GM12878 (cell line): ENCODE data around the gene HSFX4. TPM values are rescaled to one million over a fixed set of nuclear protein-coding genes. Genes with fewer than 3 reads are reported as not detected.
A peak's percentile ranks its signal among the peaks of the same experiment; 100 is the strongest.

Experiments used
- ATAC-seq: fragments of 200-7000 bp; cut with Tn5 transposase; 3 replicates; pipeline ENCODE4 v1.9.1; 2020; ENCODE audit warnings: mild to moderate bottlenecking, moderate library complexity
- BruUV-seq: library from RNA; stranded (reverse); fragments of 400-500 nt; replicated peaks from 2 replicates; lab custom pipeline; 2021; lab: Mats Ljungman, UMichigan
- CTCF ChIA-PET: fragments of 300-600 bp; sonication (Branson Sonifier 250); formaldehyde crosslinking; extraction: SDS; loops from one replicate; lab custom pipeline; 2021; ENCODE audit warnings: inconsistent platforms; lab: Yijun Ruan, JAX
- POLR2A ChIA-PET: fragments of 350-600 bp; formaldehyde crosslinking; extraction: SDS; loops from one replicate; lab custom pipeline; 2021; ENCODE audit warnings: inconsistent platforms; lab: Charles Lee
- RAD21 ChIA-PET: fragments of 300-600 bp; sonication (Branson Sonifier 250); formaldehyde crosslinking; loops from one replicate; lab custom pipeline; 2023; ENCODE audit warnings: antibody characterized with exemption; ENCODE audit not compliant: unreplicated experiment; lab: Charles Lee
- SMC1A ChIA-PET: fragments of 300-600 bp; sonication (Branson Sonifier 250); formaldehyde crosslinking; loops from one replicate; lab custom pipeline; 2023; ENCODE audit not compliant: unreplicated experiment, uncharacterized antibody; lab: Charles Lee
- DNase-seq: peaks from one replicate; pipeline ENCODE4 v3.0.0-alpha.2; 2011; ENCODE audit warnings: low read depth, low spot score
- FAIRE-seq: peaks from 3 replicates; lab custom pipeline; 2011; peaks lifted over from hg19 to GRCh38; lab: Jason Lieb, UNC
- H2AFZ ChIP-seq: 2 replicates; pipeline ENCODE4 v1.6.0; 2011; ENCODE audit warnings: low read depth, low read length, control low read depth; ENCODE audit not compliant: control insufficient read depth
- H3K27ac ChIP-seq: 2 replicates; pipeline ENCODE4 v1.5.1; 2011; ENCODE audit warnings: control low read depth; ENCODE audit not compliant: control insufficient read depth, insufficient read depth
- H3K27me3 ChIP-seq, 2 experiments: replicated peaks in 1 of 2; 2 replicates each; pipeline versions ENCODE4 v1.6.0 to v1.6.1; 2011; ENCODE audit warnings: low read length in 1 of 2; ENCODE audit not compliant: control insufficient read depth in 2 of 2, insufficient read depth in 2 of 2
- H3K36me3 ChIP-seq, 2 experiments: 2 replicates each; pipeline ENCODE4 v1.5.1; 2011; ENCODE audit warnings: low read length in 1 of 2; ENCODE audit not compliant: control insufficient read depth in 2 of 2, insufficient read depth in 2 of 2
- H3K4me1 ChIP-seq: 2 replicates; pipeline ENCODE4 v1.6.1; 2011; ENCODE audit warnings: mild to moderate bottlenecking, low read length, moderate library complexity, mixed read lengths; ENCODE audit not compliant: control insufficient read depth, insufficient read depth
- H3K4me2 ChIP-seq: 2 replicates; pipeline ENCODE4 v1.6.0; 2011; ENCODE audit warnings: control low read depth; ENCODE audit not compliant: control insufficient read depth, insufficient read depth
- H3K4me3 ChIP-seq: fragments of 200-600 bp; sonication (generic); 2 replicates; pipeline ENCODE4 v1.5.1; 2016
- H3K79me2 ChIP-seq: 2 replicates; pipeline ENCODE4 v1.6.0; 2011; ENCODE audit warnings: low read length; ENCODE audit not compliant: control insufficient read depth, insufficient read depth
- H3K9ac ChIP-seq: 2 replicates; pipeline ENCODE4 v1.8.0; 2011; ENCODE audit warnings: low read length, control low read depth, mixed read lengths; ENCODE audit not compliant: control insufficient read depth, insufficient read depth
- H3K9me3 ChIP-seq: replicated peaks from 3 replicates; pipeline ENCODE4 v1.5.1; 2011; ENCODE audit warnings: mild to moderate bottlenecking, low read length; ENCODE audit not compliant: control insufficient read depth, insufficient read depth
- H4K20me1 ChIP-seq: 2 replicates; pipeline ENCODE4 v1.6.0; 2011; ENCODE audit not compliant: control insufficient read depth, insufficient read depth
- CTCF ChIP-seq, 3 experiments: IDR thresholded peaks in 2 of 3; conservative IDR thresholded peaks in 1 of 3; 2 replicates each; pipeline ENCODE4 v1.5.1; 2011; ENCODE audit warnings: low read depth in 3 of 3, low read length in 3 of 3, mild to moderate bottlenecking in 3 of 3, control low read depth in 2 of 3, moderate library complexity in 2 of 3, inconsistent platforms in 1 of 3, mixed read lengths in 1 of 3; ENCODE audit not compliant: control insufficient read depth in 2 of 3, insufficient read depth in 1 of 3; ENCODE audit errors: extremely low read depth in 1 of 3
- E4F1 ChIP-seq: fragments of 450-650 bp; IDR thresholded peaks from 2 replicates; pipeline ENCODE4 v1.6.1; 2018; ENCODE audit warnings: borderline replicate concordance, mild to moderate bottlenecking; ENCODE audit not compliant: partially characterized antibody
- GABPA ChIP-seq: IDR thresholded peaks from 2 replicates; pipeline ENCODE4 v1.6.1; 2014; ENCODE audit warnings: antibody characterized with exemption, low read depth, mild to moderate bottlenecking, inconsistent platforms
- POU2F2 ChIP-seq: IDR thresholded peaks from 3 replicates; pipeline ENCODE4 v1.6.1; 2011; ENCODE audit warnings: low read depth, mild to moderate bottlenecking, low read length, borderline replicate concordance
- SRF ChIP-seq, 2 experiments: IDR thresholded peaks; 2 replicates each; pipeline ENCODE4 v1.6.1; 2011; ENCODE audit warnings: low read depth in 2 of 2, low read length in 2 of 2, mild to moderate bottlenecking in 1 of 2, moderate library complexity in 1 of 2
- WGBS: methylation state at CpG from one replicate; pipeline ENCODE4 v1.1.6; 2016; ENCODE audit warnings: low lambda C conversion rate; ENCODE audit not compliant: insufficient replicate concordance, insufficient coverage; ENCODE audit errors: missing lambda C conversion rate; 5-methylcytosine and 5-hydroxymethylcytosine counted together
- in situ Hi-C: fragments of 300-500 bp; cut with MboI; formaldehyde crosslinking; loops from 9 replicates; pipeline ENCODE4 v1.14.3; 2018; ENCODE audit warnings: mixed read lengths
- intact Hi-C: fragments of 100-400 bp; cut with micrococcal nuclease; formaldehyde crosslinking; loops from one replicate; pipeline ENCODE4 v1.14.2; 2022; ENCODE audit not compliant: unreplicated experiment
- polyA plus RNA-seq, 11 experiments: library from polyadenylated mRNA; depleted of rRNA in 4 of 11; unstranded in 6 of 11; stranded (reverse) in 5 of 11; fragments of >200 nt; fragmentation: Nextera tagmentation in 4 of 11; fragmentation: Illumina TruSeq in 1 of 11; extraction: Ambion mirVana in 4 of 11; extraction: Trizol in 1 of 11; gene quantifications; 1 replicate in 1 of 11; 2 replicates in 10 of 11; pipeline versions ENCODE4 v1.2.1 to v1.2.3, GENCODE V29; 2011 to 2016; ENCODE audit warnings: inconsistent platforms in 2 of 11, missing spikeins in 2 of 11, low read depth in 1 of 11
- total RNA-seq, 4 experiments: library from RNA; depleted of rRNA in 3 of 4; stranded (reverse); fragments of >200 nt in 3 of 4; fragmentation: Illumina TruSeq in 1 of 4; extraction: Trizol in 1 of 4; gene quantifications; 2 replicates each; pipeline versions ENCODE4 v1.2.1 to v1.2.3, GENCODE V29; 2013 to 2021

HSFX4 gene
- total and polyA plus RNA-seq, 10 of the 15 experiments (the other 5 are each of a cell fraction or from before 2014, with no cell fraction given): 0.11 to 0.24 (median 0.21) TPM; not detected in 6

GRCh38 chrX:149909324-149910177 is 19.8 kb upstream of the HSFX4 start:
- H3K27me3 ChIP-seq: no peaks in the 10 kb centered on the region
- H3K79me2 ChIP-seq: no peaks in the 10 kb centered on the region
- FAIRE-seq: no peak
- H3K27ac ChIP-seq: no peak overlapping the region
- H3K9me3 ChIP-seq: no peaks in the 10 kb centered on the region
- H3K36me3 ChIP-seq: no peaks in the 10 kb centered on the region
- no peak overlapping the region for H2AFZ ChIP-seq
- in situ Hi-C loops (no loop called here), intact Hi-C loops (no loop called here)
- WGBS: 67% methylated on average over 4 of the region's 4 CpGs
- SMC1A ChIA-PET: interaction anchor here (1.0 to 1.2 kb wide), 2 partner anchors 11 to 70 kb away, joined by 3 read pairs; no protein-coding TSS in a partner anchor
- TF ChIP-seq POU2F2 (no peak), GABPA (no peak), SRF (IDR thresholded peaks at IDR 0.05; ENCODE audit: low read depth in 2 of 2, low read length in 2 of 2) (no peak), E4F1 (no peak), CTCF (IDR thresholded peaks at IDR 0.05 in 2 of 3, conservative IDR thresholded peaks at IDR 0.05 in 1 of 3; ENCODE audit: control insufficient read depth in 2 of 3, extremely low read depth in 1 of 3, insufficient read depth in 1 of 3, low read depth in 3 of 3, low read length in 3 of 3) (no peak)
- CTCF ChIA-PET: interaction anchor here (0.7 to 1.2 kb wide), 2 partner anchors 29 to 72 kb away, joined by 3 to 4 read pairs; partner anchors contain the start of gene EOLA2
- peak; percentile 30 for ATAC-seq
- H3K4me1 ChIP-seq: peaks cover 10% of the 10 kb centered on the region
- H3K9ac ChIP-seq: no peak overlapping the region
- no peak overlapping the region for H3K4me3 ChIP-seq
- POLR2A ChIA-PET: interaction anchor here (1.1 kb wide), 1 partner anchor 11 kb away, joined by 3 read pairs; no protein-coding TSS in a partner anchor
- RAD21 ChIA-PET: no interaction called here
- no peak for DNase-seq
- no peaks in the 10 kb centered on the region for H4K20me1 ChIP-seq
- BruUV-seq: no TSS peak
- H3K4me2 ChIP-seq: no peak overlapping the region; the same call in 1 of the 2 replicates
